SW 1271 (cell line): ENCODE measurements around the gene GNA14.
"Not testable (repeated sequence)": the region's sequence is repeated elsewhere in the genome, so short reads cannot be mapped to it uniquely, and the experiment has no call there.

Experiments
- DNase-seq, 2 experiments: peaks; one replicate each; lab custom pipeline; 2025; lab: John Stamatoyannopoulos, UW

The GNA14 gene

GRCh38 chr9:77588271-77588937 lies 59.7 kb downstream of the GNA14 start:
- DNase-seq: peak in 1 of 2 experiments; percentile 30

GRCh38 chr9:77587851-77588250 lies 60.3 kb downstream of the GNA14 start:
- DNase-seq: no peak

GRCh38 chr9:77587042-77587441 lies 61.1 kb downstream of the GNA14 start:
- no peak for DNase-seq

GRCh38 chr9:77586591-77586990 lies 61.5 kb downstream of the GNA14 start:
- DNase-seq: no peak

- DNase-seq: no peak
These were observed 62.8 kb downstream of the GNA14 start for GRCh38 chr9:77585335-77585786.

- not testable (repeated sequence) for DNase-seq
These were observed 63.2 kb downstream of the GNA14 start for GRCh38 chr9:77584927-77585326.

- DNase-seq: no peak
These were observed 65.1 kb downstream of the GNA14 start for GRCh38 chr9:77582961-77583576.

- DNase-seq: no peak
These were observed 65.6 kb downstream of the GNA14 start for GRCh38 chr9:77582525-77582924.

- no peak for DNase-seq
These were observed 72.3 kb downstream of the GNA14 start for GRCh38 chr9:77575785-77576184.

- no peak for DNase-seq
These were observed 78.8 kb downstream of the GNA14 start for GRCh38 chr9:77569335-77569734.

GRCh38 chr9:77563174-77563573 lies 84.9 kb downstream of the GNA14 start:
- no peak for DNase-seq

GRCh38 chr9:77562019-77562748 lies 85.9 kb downstream of the GNA14 start:
- DNase-seq: no peak

- DNase-seq: no peak
These were observed 86.6 kb downstream of the GNA14 start for GRCh38 chr9:77561331-77562018.

- no peak for DNase-seq
These were observed 91.7 kb downstream of the GNA14 start for GRCh38 chr9:77556396-77556795.

GRCh38 chr9:77554586-77555105 lies 93.5 kb downstream of the GNA14 start:
- no peak for DNase-seq

- no peak for DNase-seq
These were observed 100.9 kb downstream of the GNA14 start for GRCh38 chr9:77547106-77547730.

GRCh38 chr9:77546376-77546950 lies 101.7 kb downstream of the GNA14 start:
- DNase-seq: no peak

- DNase-seq: no peak
These were observed 103.6 kb downstream of the GNA14 start for GRCh38 chr9:77544546-77544945.

- DNase-seq: no peak
These were observed 104.8 kb downstream of the GNA14 start for GRCh38 chr9:77543131-77543822.

GRCh38 chr9:77541600-77541999 lies 106.5 kb downstream of the GNA14 start:
- no peak for DNase-seq

GRCh38 chr9:77541055-77541454 lies 107.1 kb downstream of the GNA14 start:
- no peak for DNase-seq
